Choroid plexus epithelial cell (primary cell): ENCODE measurements around the gene SHB.
A peak's percentile ranks its signal among the peaks of the same experiment; 100 is the strongest.

ENCODE experiments used
- DNase-seq: peaks from one replicate; pipeline ENCODE4 v3.0.0-alpha.2; 2010; ENCODE audit warnings: low read depth
- H3K4me3 ChIP-seq: 2 replicates; pipeline ENCODE4 v1.5.1; 2011; ENCODE audit warnings: low read depth, mild to moderate bottlenecking, control low read depth, low read length, moderate library complexity
- TF ChIP-seq, protein P1 (sequence below): conservative IDR thresholded peaks from 2 replicates; pipeline ENCODE4 v1.5.1; 2011; ENCODE audit warnings: low read depth, mild to moderate bottlenecking, control low read depth, inconsistent platforms, low read length, moderate library complexity

Gene SHB

DNA sequence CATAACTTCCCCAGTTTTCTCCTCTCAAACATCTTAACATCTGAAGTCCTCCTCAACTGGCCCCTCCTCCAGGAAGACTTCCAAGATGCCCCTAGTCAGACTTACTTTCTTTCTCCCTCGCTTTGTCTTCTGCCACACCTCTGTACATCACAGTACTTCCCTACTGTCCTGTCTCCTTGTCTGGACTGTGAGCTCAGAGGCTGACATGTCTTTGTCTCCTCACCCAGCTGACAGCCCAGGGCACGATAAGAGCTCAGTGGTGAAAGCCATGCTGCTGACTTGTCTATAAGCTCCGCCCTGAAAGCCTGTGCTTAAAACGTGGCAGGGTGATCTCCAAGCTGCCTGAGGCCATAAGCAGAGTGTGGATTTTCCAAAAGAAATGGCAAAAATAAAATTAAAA lies 132.1 kb downstream of the SHB start:
- no peak overlapping the region for H3K4me3 ChIP-seq
- DNase-seq = peak; percentile 85
- TF ChIP-seq, protein P1, sequence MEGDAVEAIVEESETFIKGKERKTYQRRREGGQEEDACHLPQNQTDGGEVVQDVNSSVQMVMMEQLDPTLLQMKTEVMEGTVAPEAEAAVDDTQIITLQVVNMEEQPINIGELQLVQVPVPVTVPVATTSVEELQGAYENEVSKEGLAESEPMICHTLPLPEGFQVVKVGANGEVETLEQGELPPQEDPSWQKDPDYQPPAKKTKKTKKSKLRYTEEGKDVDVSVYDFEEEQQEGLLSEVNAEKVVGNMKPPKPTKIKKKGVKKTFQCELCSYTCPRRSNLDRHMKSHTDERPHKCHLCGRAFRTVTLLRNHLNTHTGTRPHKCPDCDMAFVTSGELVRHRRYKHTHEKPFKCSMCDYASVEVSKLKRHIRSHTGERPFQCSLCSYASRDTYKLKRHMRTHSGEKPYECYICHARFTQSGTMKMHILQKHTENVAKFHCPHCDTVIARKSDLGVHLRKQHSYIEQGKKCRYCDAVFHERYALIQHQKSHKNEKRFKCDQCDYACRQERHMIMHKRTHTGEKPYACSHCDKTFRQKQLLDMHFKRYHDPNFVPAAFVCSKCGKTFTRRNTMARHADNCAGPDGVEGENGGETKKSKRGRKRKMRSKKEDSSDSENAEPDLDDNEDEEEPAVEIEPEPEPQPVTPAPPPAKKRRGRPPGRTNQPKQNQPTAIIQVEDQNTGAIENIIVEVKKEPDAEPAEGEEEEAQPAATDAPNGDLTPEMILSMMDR = no peak

DNA sequence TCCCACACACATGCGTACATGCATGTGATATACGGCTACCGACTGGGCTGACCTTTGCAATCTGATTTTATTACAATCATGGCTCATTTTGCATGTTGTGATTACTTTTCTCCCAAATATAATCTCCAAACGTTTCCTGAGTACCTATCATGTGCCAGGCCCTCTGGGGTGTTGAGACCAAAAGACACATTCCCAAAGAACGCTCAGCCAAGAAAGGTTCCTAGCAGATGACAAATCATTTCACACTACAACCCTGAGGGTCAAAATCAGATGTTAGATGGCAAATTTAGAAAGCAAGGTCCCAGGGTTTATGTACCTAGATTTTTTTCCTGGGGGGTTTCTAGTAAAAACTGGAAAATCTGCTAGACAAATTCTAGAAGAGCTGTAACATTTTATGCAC lies 132.7 kb downstream of the SHB start:
- no peak overlapping the region for H3K4me3 ChIP-seq
- TF ChIP-seq, protein P1 = no peak
- no peak for DNase-seq

DNA sequence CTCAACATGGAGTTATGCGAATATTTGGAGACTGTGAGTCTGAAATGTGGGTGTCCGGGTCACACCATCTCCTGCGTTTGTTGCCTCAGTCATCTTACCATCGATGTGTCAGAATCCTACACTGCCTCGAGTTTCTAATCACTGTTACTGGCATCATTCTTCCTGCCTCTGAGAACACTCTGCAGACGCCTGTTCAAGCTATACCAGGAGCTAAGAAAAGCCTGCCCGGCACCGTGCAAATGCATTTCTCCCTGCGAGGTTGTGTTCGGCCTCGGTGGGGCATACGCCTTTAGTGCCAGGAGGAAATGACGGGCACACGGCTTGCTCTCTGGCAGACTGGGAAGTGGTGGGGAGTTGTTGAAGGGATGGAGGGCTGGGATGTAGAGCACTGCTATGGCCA lies 133.9 kb downstream of the SHB start:
- DNase-seq = no peak
- H3K4me3 ChIP-seq = no peak overlapping the region
- TF ChIP-seq, protein P1 = no peak

DNA sequence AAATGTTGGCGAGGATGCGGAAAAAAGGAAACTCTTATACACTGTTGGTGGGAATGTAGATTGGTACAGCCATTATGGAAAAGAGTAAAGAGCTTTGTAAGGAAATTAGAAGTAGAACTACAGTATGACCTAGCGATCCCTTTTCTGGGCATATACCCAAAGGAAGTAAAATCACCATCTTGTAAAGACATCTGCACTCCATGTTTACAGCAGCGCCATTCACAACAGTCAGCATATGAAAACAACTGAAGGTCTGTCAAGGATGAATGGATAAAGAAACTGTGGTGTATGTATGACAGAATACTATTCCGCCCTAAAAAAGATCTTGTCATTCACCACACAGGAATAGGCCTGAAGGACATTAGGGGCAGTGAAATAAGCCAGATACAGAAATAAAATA lies 137.4 kb downstream of the SHB start:
- no peak overlapping the region for H3K4me3 ChIP-seq
- DNase-seq = peak; percentile 27
- TF ChIP-seq, protein P1 = no peak

DNA sequence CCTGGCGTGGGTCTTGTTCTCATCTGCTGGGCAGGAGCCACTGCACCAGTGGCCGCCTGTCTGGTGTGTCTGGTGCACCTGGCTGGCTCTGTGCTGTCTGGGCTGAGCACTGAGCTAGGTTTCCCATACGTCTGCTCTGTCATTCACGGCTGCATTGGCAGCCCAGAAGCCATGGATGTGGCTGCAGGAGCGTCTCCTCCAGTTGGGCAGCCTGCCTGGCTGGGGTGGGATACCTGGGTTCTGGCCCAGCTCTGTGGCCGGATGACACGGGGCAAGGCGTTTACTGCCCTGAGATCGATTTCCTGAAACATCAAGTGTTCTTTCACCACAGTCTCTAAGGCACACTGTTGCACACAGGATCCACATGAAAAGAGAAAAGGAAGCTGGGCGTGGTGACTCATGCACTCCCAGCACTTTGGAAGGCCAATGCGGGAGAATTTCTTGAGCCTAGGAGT lies 139.6 kb downstream of the SHB start:
- peak; percentile 70 for DNase-seq
- TF ChIP-seq, protein P1 = no peak

DNA sequence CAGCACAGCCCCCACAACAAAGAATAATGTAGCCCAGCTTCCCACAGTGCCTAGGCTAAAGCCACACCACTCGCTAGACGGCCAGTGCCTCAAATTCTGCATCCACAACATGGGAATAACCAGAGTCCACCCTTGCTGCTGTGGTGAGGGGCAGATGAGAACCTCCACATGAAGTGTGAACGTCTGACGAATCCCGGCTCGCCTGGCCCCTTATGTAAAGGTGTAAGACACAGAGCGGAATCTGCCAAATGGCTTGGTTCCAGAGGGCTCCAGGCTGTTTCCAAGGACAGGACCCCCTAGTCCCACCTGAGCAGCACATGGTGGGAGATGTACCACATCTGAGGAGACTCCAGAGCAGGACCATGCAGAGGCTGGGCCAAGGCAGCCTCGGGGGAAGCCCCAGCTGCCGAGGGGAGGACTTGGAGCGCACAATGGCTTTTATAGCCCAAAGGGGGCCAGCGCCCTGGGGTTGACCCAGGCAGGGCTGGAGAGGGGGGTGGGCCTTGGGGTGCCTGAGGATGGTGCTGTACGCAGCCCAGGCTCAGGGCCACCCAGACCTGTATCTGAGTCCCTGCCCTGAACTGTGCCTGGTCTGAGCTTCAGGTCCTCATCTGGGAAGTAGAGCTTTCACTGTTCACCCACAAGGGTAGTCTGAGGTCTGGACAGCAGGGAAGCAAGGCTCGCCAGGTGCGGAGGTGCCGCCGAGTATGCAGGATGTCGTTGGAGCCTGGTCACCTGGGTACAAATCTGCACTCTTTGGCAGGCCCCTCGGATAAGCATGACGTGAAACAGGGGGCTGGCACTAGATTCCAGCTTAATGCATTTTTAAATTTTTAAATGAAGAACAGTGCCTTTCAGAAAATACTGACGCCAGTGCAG lies 140.2 kb downstream of the SHB start:
- TF ChIP-seq, protein P1 = no peak
- no peak for DNase-seq
- H3K4me3 ChIP-seq = no peak overlapping the region

More for the DNA sequence above, 139.6 kb downstream of the SHB start:
- no peak overlapping the region for H3K4me3 ChIP-seq
